ENCODE measurements around the gene EPS8. TPM values are rescaled to one million over a fixed set of nuclear protein-coding genes. Genes with fewer than 3 reads are reported as not detected.

EPS8 gene
- polyA plus RNA-seq, 3 donors: 4.1 to 4.8 (median 4.3) TPM

DNA sequence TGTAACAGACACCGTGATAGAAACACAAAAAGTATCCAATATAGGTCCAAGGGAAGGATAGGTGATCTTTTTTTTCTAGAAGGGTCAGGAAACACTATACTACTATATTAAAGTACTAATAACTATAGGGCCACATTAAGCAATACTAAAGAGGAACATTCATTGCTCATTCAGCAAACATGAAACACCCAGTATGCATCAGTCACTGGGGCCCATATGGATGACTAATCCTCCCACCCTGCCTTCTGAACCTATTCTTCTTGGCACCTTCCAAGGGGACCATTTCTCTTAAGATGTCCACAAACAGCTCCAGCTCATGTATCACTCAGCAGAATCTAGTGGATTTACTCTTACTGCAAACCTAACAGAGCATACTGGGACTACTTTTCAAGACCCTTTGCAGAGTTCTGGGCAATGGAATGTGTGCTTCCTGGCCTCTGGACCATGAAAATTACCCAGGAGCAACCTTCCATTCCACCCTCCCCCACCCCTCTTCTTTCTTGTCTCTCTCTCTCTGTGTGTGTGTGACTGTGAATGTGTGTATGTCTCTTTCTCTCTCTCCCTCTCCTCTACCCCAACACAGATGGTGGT lies 187.9 kb downstream of the EPS8 start:
- Histone ChIP-seq H2AFZ (ENCODE audit: insufficient read depth, low read depth, low read length, poor library complexity, severe bottlenecking) (no peak overlapping the region), H3K4me2 (replicated peaks; ENCODE audit: extremely low read depth, low read length, poor library complexity, severe bottlenecking) (no peak overlapping the region), H4K20me1 (ENCODE audit: insufficient read depth, low read length) (no peaks in the 10 kb centered on the region), H3K4me1 (ENCODE audit: control insufficient read depth in 1 of 2, insufficient read depth in 2 of 2, low read length in 2 of 2) (peaks cover 0 to 7% of the 10 kb centered on the region in 2 donors), H3K9ac (ENCODE audit: insufficient read depth, low read length, poor library complexity, severe bottlenecking) (no peak overlapping the region), H3K4me3 (replicated peaks in 1 of 3; ENCODE audit: low read depth in 2 of 3, low read length in 3 of 3) (no peak overlapping the region), H3K27me3 (ENCODE audit: control insufficient read depth in 2 of 2, insufficient read depth in 2 of 2, low read length in 2 of 2) (no peaks in the 10 kb centered on the region), H3K79me2 (ENCODE audit: insufficient read depth, low read length) (no peaks in the 10 kb centered on the region), H3K9me3 (replicated peaks in 1 of 2; ENCODE audit: control insufficient read depth in 1 of 2, insufficient read depth in 1 of 2, low read length in 2 of 2) (no peaks in the 10 kb centered on the region), H3K36me3 (replicated peaks in 1 of 2; ENCODE audit: control insufficient read depth in 1 of 2, insufficient read depth in 2 of 2, low read length in 2 of 2) (peaks cover under 1 to 4% of the 10 kb centered on the region in 2 donors), H3K27ac (ENCODE audit: low read depth in 1 of 2, low read length in 2 of 2) (no peak overlapping the region)
- Mint-ChIP-seq H3K27ac (peak overlapping the region in 3 of 7 donors; percentile 31 to 80 (median 64)), H3K9me3 (no peaks in the 10 kb centered on the region), H3K4me1 (peaks cover 10% of the 10 kb centered on the region), H3K27me3 (ENCODE audit: low read depth in 3 of 3) (peaks cover 0 to 1% (median 0%) of the 10 kb centered on the region in 3 donors), H3K36me3 (peaks cover 7 to 10% of the 10 kb centered on the region in 2 donors), H3K4me3 (no peak overlapping the region)
- no CpG with 5 or more reads among the region's 1 CpG for WGBS (ENCODE audit: insufficient coverage)
- peak; percentile 66 to 82 (median 71) for DNase-seq
- TF ChIP-seq, protein P1, sequence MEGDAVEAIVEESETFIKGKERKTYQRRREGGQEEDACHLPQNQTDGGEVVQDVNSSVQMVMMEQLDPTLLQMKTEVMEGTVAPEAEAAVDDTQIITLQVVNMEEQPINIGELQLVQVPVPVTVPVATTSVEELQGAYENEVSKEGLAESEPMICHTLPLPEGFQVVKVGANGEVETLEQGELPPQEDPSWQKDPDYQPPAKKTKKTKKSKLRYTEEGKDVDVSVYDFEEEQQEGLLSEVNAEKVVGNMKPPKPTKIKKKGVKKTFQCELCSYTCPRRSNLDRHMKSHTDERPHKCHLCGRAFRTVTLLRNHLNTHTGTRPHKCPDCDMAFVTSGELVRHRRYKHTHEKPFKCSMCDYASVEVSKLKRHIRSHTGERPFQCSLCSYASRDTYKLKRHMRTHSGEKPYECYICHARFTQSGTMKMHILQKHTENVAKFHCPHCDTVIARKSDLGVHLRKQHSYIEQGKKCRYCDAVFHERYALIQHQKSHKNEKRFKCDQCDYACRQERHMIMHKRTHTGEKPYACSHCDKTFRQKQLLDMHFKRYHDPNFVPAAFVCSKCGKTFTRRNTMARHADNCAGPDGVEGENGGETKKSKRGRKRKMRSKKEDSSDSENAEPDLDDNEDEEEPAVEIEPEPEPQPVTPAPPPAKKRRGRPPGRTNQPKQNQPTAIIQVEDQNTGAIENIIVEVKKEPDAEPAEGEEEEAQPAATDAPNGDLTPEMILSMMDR (IDR thresholded peaks at IDR 0.05): no peak
- intact Hi-C loops (cut with micrococcal nuclease): no loop called here

DNA sequence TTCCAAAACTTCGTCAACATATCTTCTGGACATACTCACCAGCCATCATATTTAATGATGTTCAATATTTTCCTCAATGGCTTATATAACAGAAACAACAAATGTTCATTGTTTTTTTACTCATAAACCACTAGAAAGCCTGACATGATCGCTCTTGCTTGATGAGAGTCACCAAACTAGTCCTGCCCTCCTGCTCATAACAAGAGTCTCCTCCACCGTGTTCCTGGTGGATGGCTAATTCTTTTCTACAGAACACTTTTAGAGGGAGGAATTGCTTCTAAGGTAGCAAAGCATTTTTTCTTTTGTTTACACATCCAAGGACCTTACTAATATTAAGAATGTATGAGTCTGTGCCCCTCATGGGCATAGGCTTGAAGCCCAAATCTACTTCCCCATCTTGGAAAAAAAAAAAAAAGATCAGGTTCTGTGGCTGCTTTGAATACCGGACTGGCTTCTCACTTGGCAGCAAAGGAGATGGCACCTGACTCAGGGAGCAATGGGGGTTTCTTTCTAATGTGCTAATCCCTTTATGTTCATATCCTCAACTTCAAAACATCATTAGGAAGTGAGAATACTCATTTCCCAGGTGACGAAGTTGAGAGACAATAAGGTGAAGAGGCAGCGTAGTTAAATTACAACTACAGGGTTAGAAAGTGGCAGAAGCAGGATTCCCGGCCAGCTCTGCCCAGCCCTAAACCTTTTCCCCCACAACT lies 188.8 kb downstream of the EPS8 start:
- H3K27me3 ChIP-seq (ENCODE audit: control insufficient read depth in 2 of 2, insufficient read depth in 2 of 2, low read length in 2 of 2): no peaks in the 10 kb centered on the region
- H3K27ac Mint-ChIP-seq: no peak overlapping the region

More for the DNA sequence above, 188.8 kb downstream of the EPS8 start:
- DNase-seq: no peak
- no peak overlapping the region for H3K4me2 ChIP-seq (replicated peaks; ENCODE audit: extremely low read depth, low read length, poor library complexity, severe bottlenecking)
- no peak overlapping the region for H2AFZ ChIP-seq (ENCODE audit: insufficient read depth, low read depth, low read length, poor library complexity, severe bottlenecking)
- Mint-ChIP-seq H3K27me3 (ENCODE audit: low read depth in 3 of 3) (peaks cover 0 to 1% (median 0%) of the 10 kb centered on the region in 3 donors), H3K4me1 (peaks cover 10% of the 10 kb centered on the region), H3K36me3 (peaks cover 16 to 19% of the 10 kb centered on the region in 2 donors), H3K4me3 (no peak overlapping the region), H3K9me3 (no peaks in the 10 kb centered on the region)
- TF ChIP-seq, protein P1 (IDR thresholded peaks at IDR 0.05): no peak
- H3K36me3 ChIP-seq (replicated peaks in 1 of 2; ENCODE audit: control insufficient read depth in 1 of 2, insufficient read depth in 2 of 2, low read length in 2 of 2): peaks cover 9 to 13% of the 10 kb centered on the region in 2 donors
- no peaks in the 10 kb centered on the region for H3K79me2 ChIP-seq (ENCODE audit: insufficient read depth, low read length)
- no peaks in the 10 kb centered on the region for H4K20me1 ChIP-seq (ENCODE audit: insufficient read depth, low read length)
- peaks cover 0 to 7% of the 10 kb centered on the region in 2 donors for H3K4me1 ChIP-seq (ENCODE audit: control insufficient read depth in 1 of 2, insufficient read depth in 2 of 2, low read length in 2 of 2)
- H3K4me3 ChIP-seq (replicated peaks in 1 of 3; ENCODE audit: low read depth in 2 of 3, low read length in 3 of 3): no peak overlapping the region
- no peaks in the 10 kb centered on the region for H3K9me3 ChIP-seq (replicated peaks in 1 of 2; ENCODE audit: control insufficient read depth in 1 of 2, insufficient read depth in 1 of 2, low read length in 2 of 2)
- H3K9ac ChIP-seq (ENCODE audit: insufficient read depth, low read length, poor library complexity, severe bottlenecking): no peak overlapping the region
- intact Hi-C loops (cut with micrococcal nuclease): no loop called here
- H3K27ac ChIP-seq (ENCODE audit: low read depth in 1 of 2, low read length in 2 of 2): no peak overlapping the region
- no CpG with 5 or more reads among the region's 7 CpGs for WGBS (ENCODE audit: insufficient coverage)
